ENCODE measurements around the gene FAM89B.
A peak's percentile ranks its signal among the peaks of the same experiment; 100 is the strongest.
"Not testable (repeated sequence)": the region's sequence is repeated elsewhere in the genome, so short reads cannot be mapped to it uniquely, and the experiment has no call there.

FAM89B gene

GRCh38 chr11:65560555-65561418, 11.6 kb upstream of the FAM89B start:
- ATAC-seq (ENCODE audit: low read depth) (peak; percentile 15), DNase-seq (ENCODE audit: low spot score) (peak; percentile 61)
- Histone ChIP-seq H3K27me3 (ENCODE audit: insufficient read depth, poor library complexity, severe bottlenecking) (no peaks in the 10 kb centered on the region), H3K27ac (ENCODE audit: poor library complexity, severe bottlenecking) (peak overlapping the region; percentile 85), H3K9me3 (ENCODE audit: severe bottlenecking) (no peaks in the 10 kb centered on the region), H3K36me3 (ENCODE audit: low read depth) (no peaks in the 10 kb centered on the region), H3K4me1 (ENCODE audit: insufficient read depth, poor library complexity, severe bottlenecking) (peaks cover 48% of the 10 kb centered on the region), H3K4me3 (ENCODE audit: severe bottlenecking) (no peak overlapping the region)
- no peak for TF ChIP-seq CTCF (IDR thresholded peaks at IDR 0.05; ENCODE audit: poor library complexity, severe bottlenecking)

DNA sequence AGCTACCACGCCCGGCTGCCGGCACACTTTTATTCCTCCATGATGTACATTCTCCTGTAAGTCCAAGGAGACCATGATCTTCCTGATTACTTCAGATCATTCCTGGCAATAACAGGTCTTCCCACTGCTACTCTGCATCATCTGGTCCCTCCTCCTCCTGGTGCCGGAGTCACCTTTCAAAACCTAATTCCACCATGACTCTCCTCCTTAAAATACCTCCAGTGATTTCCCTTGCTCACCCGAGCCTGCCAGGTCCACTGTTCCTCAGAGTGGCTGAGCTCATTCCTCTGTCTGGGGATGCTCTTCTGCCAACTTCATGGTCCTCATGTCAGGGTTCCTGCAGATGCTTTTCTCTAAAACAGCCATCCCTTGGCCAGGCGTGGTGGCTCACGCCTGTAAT, 10.3 kb upstream of the FAM89B start:
- ATAC-seq (ENCODE audit: low read depth) (no peak), DNase-seq (ENCODE audit: low spot score) (no peak)
- H3K36me3 ChIP-seq (ENCODE audit: low read depth), result peaks cover 3% of the 10 kb centered on the region; the same call in 1 of the 2 replicates
- peaks cover 38% of the 10 kb centered on the region for H3K4me1 ChIP-seq (ENCODE audit: insufficient read depth, poor library complexity, severe bottlenecking)
- TF ChIP-seq CTCF (IDR thresholded peaks at IDR 0.05; ENCODE audit: poor library complexity, severe bottlenecking), result no peak
- H3K9me3 ChIP-seq (ENCODE audit: severe bottlenecking), result no peaks in the 10 kb centered on the region
- no peak overlapping the region for H3K4me3 ChIP-seq (ENCODE audit: severe bottlenecking)
- no peak overlapping the region for H3K27ac ChIP-seq (ENCODE audit: poor library complexity, severe bottlenecking)
- no peaks in the 10 kb centered on the region for H3K27me3 ChIP-seq (ENCODE audit: insufficient read depth, poor library complexity, severe bottlenecking)

DNA sequence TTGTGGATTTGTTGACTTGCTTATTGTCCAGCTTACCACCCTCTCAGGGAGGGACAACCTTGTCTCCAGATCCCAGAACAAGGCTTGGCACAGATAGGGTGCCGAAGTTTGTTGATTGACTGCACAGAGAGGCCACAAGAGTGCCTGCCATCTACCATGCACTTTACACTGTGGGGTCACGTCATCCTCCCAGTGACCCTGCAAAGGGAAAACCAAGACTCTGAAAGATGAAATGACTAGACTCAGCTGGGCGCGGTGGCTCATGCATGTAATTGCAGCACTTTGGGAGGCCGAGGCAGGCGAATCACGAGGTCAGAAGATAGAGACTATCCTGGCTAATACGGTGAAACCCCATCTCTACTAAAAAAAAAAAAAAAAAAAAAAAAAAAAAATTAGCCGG, 9.6 kb upstream of the FAM89B start:
- Histone ChIP-seq H3K4me1 (ENCODE audit: insufficient read depth, poor library complexity, severe bottlenecking) (peaks cover 33% of the 10 kb centered on the region), H3K27ac (ENCODE audit: poor library complexity, severe bottlenecking) (no peak overlapping the region), H3K9me3 (ENCODE audit: severe bottlenecking) (no peaks in the 10 kb centered on the region), H3K36me3 (ENCODE audit: low read depth) (peaks cover 3% of the 10 kb centered on the region; the same call in 1 of the 2 replicates), H3K27me3 (ENCODE audit: insufficient read depth, poor library complexity, severe bottlenecking) (no peaks in the 10 kb centered on the region), H3K4me3 (ENCODE audit: severe bottlenecking) (no peak overlapping the region)
- ATAC-seq (ENCODE audit: low read depth) (no peak), DNase-seq (ENCODE audit: low spot score) (no peak)
- TF ChIP-seq CTCF (IDR thresholded peaks at IDR 0.05; ENCODE audit: poor library complexity, severe bottlenecking), result no peak

- peaks cover 33% of the 10 kb centered on the region for H3K4me1 ChIP-seq (ENCODE audit: insufficient read depth, poor library complexity, severe bottlenecking)
- H3K27ac ChIP-seq (ENCODE audit: poor library complexity, severe bottlenecking), result no peak overlapping the region
- no peaks in the 10 kb centered on the region for H3K27me3 ChIP-seq (ENCODE audit: insufficient read depth, poor library complexity, severe bottlenecking)
- peaks cover 6% of the 10 kb centered on the region; the same call in 1 of the 2 replicates for H3K36me3 ChIP-seq (ENCODE audit: low read depth)
- no peak for TF ChIP-seq CTCF (IDR thresholded peaks at IDR 0.05; ENCODE audit: poor library complexity, severe bottlenecking)
- no peak for DNase-seq (ENCODE audit: low spot score)
- no peak overlapping the region for H3K4me3 ChIP-seq (ENCODE audit: severe bottlenecking)
- H3K9me3 ChIP-seq (ENCODE audit: severe bottlenecking), result no peaks in the 10 kb centered on the region
- no peak for ATAC-seq (ENCODE audit: low read depth)
Observed at GRCh38 chr11:65563601-65564000, 8.7 kb upstream of the FAM89B start.

DNA sequence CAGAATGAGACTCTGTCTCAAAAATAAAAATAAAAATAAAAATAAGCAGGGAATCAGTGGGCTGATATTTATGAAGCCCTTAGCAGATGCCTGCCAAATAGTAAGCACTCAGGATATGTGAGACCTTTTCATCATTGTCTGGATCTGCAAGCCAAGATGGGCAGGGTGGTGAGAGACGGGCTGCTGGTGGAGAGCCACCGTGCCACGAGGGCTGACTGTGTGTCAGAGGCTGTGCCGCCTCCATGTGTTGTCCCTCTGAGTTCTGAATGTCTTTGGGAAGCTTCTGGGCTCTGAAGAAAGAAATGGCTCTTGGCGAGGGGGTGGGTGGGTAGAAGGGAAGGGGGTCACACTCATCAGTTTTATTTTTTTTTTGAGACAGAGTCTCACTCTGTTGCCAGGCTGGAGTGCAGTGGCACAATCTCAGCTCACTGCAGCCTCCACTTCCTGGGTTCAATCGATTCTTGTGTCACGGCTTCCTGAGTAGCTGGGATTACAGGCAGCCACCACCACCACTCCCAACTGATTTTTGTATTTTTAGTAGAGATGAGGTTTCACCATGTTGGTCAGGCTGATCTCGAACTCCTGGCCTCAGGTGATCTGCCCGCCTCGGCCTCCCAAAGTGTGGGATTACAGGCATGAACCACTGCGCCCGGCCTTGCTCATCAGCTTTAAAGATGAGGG, 7.3 kb upstream of the FAM89B start:
- H3K27me3 ChIP-seq (ENCODE audit: insufficient read depth, poor library complexity, severe bottlenecking); H3K4me3 ChIP-seq (ENCODE audit: severe bottlenecking); H3K9me3 ChIP-seq (ENCODE audit: severe bottlenecking); DNase-seq (ENCODE audit: low spot score); ATAC-seq (ENCODE audit: low read depth); H3K36me3 ChIP-seq (ENCODE audit: low read depth): not testable (repeated sequence)
- Histone ChIP-seq H3K4me1 (ENCODE audit: insufficient read depth, poor library complexity, severe bottlenecking) (peaks cover 22% of the 10 kb centered on the region), H3K27ac (ENCODE audit: poor library complexity, severe bottlenecking) (peak overlapping the region; percentile 35)
